DMS79 treated with DMSO at 0.1 percent for 48 hours (cell line): ENCODE measurements around the gene ZDHHC9.
A peak's percentile ranks its signal among the peaks of the same experiment; 100 is the strongest.

Experiments used
- DNase-seq: peaks from one replicate; lab custom pipeline; 2025; lab: John Stamatoyannopoulos, UW

Gene ZDHHC9

GRCh38 chrX:129762448-129762847, 81.2 kb downstream of the ZDHHC9 start:
- DNase-seq, result no peak

- no peak for DNase-seq
Observed at GRCh38 chrX:129761596-129761995, 82.1 kb downstream of the ZDHHC9 start.

GRCh38 chrX:129760981-129761380, 82.7 kb downstream of the ZDHHC9 start:
- DNase-seq, result no peak

GRCh38 chrX:129760155-129760554, 83.5 kb downstream of the ZDHHC9 start:
- DNase-seq, result no peak

- peak; percentile 0 for DNase-seq
Observed at GRCh38 chrX:129759576-129760061, 84.1 kb downstream of the ZDHHC9 start.

- no peak for DNase-seq
Observed at GRCh38 chrX:129755779-129756650, 87.7 kb downstream of the ZDHHC9 start.

DNA sequence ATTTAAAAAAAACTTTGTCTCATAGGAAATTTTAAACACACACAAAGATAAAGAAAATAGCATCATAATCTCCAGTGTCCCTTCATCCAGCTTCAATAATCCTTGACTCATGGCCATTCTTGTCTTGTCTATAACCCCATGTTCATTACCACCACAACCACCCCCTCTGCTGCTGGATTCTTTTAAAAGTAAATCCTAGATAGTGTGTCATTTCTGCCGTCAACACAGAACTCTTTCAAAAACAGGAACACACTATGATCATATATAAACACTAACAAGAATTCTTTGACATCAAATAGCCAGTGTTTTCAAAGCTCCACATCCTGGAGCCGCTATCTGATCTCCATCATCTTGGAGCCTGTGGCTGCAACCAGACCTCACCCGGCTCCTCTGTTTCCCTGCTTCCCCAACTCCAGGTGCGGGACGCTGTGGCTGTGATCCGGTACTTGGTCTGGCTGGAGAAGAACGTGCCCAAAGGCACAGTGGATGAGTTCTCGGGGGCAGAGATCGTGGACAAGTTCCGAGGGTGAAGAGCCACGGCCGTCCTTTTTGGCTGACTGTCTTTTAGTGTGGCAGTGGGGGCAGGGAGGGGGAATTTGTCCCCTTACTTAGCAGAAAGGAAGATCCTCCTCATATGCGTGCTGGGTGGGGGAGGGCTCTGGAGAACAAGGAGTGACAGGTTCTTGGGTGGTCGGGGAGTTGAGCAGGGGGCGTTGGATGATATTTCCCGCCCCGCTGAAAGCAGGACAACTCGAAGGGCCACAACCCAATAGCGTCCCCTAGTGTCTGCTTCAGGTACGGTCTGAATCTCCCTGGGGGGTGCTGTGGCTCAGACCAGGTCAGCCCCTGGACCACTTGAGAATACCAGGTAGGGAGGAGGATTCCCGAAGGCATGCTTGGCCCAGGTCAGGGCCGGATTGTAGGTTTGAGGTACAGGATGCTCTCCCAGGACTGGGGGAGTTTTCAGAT, 89.3 kb downstream of the ZDHHC9 start:
- no peak for DNase-seq
